NCI-H82 (cell line): Measurements from ENCODE around the gene MMP24.
"Not testable (repeated sequence)": the region's sequence is repeated elsewhere in the genome, so short reads cannot be mapped to it uniquely, and the experiment has no call there.

Experiments used
- DNase-seq: peaks from one replicate; lab custom pipeline; 2025; lab: John Stamatoyannopoulos, UW

Gene MMP24

DNA sequence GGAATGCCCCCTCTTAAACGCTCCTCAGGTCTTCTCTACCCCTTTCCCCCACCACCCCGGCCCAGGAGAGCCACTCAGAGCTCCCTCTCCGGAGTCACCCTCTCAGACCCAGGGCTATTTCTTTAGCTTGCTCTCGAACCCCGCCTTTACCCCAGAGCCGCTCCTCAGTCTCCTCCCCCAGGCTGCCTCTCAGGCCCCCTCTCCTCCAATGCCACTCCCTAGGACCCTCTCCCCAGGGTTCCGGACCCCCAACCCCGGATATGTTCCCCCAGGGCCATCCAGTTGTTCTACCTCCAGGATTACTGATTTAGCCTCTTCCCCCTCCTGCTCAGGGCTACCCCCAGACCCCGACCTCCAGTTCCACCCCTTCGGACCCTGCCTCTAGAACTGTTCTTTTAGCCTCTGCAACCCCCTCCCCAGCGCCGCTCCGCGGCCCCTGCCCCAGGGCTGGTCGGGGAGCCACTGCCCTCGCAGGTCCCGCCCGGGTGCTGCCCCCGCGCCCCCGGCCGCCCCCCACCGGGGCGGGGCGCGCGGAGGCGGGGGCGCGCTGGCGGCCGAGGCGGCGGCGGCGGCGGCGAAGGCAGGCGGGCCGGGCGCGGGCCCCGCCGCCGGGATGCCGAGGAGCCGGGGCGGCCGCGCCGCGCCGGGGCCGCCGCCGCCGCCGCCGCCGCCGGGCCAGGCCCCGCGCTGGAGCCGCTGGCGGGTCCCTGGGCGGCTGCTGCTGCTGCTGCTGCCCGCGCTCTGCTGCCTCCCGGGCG lies at the start of gene MMP24:
MMP24 (plus strand) TSS at position 565 of the 758 bp plus-strand sequence; CDS start at position 614, 49 bp downstream.
- DNase-seq: peak; percentile 60

- no peak for DNase-seq
These were observed 46.9 kb upstream of the MMP24 start for GRCh38 chr20:35179292-35180212.

- no peak for DNase-seq
These were observed 46.2 kb upstream of the MMP24 start for GRCh38 chr20:35180266-35180665.

DNA sequence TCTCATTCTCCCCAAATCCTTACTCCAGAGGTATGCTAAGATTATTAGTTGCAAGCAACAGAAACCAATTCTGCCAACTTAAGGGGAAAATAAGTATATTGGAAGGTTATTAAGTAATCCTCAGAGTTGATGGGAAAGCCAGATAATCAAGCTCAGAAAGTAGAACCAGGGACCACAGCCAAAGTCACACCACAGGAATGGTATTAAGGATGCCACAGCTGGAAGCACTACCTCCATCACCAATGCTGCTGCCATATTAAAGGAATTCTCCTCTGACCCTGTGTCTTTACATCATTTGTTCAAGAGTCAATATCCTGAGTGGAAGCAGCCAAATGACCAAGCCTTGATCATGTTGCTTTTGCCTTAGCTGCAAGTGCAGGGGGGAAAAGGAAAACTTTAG lies 44.8 kb upstream of the MMP24 start:
- no peak for DNase-seq

- DNase-seq: not testable (repeated sequence)
These were observed 39.7 kb upstream of the MMP24 start for GRCh38 chr20:35186691-35187289.

DNA sequence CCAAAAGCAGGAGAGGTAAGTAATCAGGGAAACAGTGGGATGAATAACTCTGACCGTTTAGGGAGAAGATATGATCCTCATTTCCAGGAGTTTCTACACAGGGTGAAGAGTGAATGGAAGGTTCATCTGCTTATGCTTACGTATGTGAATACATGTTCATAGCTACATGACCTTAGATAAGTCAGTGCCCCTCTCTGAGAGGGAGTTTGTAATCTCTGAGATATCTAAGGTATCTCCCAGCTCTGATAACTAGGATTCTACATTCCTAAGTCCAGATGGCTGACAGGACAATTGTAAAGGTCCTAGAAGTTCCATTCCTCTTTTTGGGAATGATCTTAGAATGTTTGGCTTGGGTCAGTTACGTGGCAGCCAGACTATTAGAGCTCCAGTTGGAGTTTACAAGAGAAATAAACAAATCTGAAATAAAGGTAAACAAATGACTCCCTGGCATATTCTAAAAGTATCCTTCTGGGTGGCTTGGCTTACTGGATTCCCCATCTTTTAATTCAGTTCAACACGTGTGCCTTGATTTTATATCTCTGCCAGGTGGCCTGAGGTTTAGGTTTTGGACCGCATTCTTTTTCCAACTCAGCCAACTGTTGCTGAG lies 38.8 kb upstream of the MMP24 start:
- no peak for DNase-seq

- DNase-seq: not testable (repeated sequence)
These were observed 37.3 kb upstream of the MMP24 start for GRCh38 chr20:35189223-35189622.

DNA sequence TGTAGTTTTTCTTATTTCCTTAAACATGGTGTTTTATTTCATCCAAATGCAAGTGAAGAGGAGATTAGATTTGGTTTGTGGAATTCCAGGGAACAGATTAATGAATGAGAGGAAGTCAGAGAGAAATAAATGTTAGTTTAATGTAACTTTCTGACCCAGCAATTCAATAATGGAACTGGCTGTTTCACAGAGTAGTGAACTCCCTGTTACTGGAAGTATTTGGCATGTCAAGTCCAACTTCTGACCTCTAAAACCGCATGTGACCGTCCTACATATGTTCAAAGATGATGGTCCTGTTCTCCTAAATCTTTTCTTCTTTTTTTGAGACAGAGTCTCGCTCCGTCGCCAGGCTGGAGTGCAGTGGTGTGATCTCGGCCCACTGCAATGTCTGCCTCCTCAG lies 35.9 kb upstream of the MMP24 start:
- no peak for DNase-seq

- peak; percentile 61 for DNase-seq
These were observed 34.9 kb upstream of the MMP24 start for GRCh38 chr20:35191419-35192117.

DNA sequence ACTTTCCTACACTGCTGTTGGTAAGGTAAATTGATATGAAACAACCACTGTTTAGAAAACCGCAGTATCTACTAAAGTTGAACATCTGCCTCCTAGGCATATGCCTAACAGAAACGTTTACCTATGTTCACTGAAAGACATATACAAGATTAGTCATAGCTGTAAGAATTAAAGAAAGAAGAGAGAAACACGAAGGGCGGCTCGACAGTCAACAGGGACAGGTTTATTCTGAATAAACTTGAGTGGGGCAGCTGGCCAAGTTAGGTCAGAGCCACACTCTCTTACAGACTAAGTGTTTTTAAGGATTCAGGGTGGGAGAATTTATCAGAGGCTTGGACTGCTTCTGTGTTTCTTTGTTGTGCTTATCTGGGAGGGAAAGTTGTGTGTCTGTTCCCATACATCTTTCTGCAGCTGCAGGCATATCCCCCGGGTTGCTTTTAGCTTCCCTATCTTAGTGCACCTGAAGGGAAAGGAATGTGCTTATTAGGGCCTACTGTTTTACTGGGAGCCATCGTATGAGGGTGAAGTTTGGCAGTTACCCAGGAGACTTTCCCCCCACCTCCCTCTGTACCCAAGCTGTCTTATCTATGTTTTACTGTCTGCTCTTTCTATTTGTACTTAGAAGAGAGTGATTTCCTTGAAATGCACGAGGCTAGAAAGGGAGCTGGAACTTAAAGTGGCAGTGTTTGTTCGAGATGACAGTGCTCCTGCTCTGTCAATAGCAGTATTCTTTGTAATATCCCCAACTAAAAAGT lies 34.2 kb upstream of the MMP24 start:
- DNase-seq: no peak

GRCh38 chr20:35193031-35193791 lies 33.3 kb upstream of the MMP24 start:
- DNase-seq: not testable (repeated sequence)

DNA sequence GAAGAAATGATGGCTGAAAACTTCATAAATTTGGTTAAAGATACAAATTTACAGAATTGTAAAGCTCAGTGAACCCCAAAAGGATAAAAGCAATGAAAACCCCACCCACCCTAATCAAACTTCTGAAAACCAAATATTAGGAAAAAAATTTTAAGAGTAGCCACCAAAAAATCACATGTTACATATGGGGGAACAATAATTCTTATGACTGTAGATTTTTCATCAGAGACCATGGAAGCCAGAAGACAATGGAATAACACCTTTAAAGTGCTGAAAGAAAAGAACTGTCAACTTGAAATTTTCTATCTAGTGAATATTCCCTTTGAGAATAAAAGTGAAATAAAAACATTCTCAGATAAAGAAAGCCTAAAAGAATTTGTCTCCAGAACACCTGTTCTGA lies 30.2 kb upstream of the MMP24 start:
- DNase-seq: no peak

DNA sequence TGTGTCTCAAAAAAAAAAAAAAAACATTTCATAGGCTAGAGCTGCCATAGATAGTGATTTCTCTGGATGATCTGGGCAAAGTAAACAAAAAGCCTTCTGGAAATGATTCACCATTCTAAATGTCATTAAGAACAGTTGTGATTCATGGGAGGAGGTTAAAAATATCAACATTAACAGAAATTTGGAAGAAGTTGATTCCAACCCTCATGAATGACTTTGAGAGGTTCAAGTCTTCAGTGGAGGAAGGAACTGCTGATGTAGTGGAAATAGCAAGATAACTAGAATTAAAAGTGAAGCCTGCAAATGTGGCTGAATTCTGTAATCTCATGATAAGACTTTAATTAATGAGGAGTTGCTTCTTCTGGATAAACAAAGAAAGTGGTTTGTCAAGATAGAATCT lies 26.8 kb upstream of the MMP24 start:
- DNase-seq: no peak

DNA sequence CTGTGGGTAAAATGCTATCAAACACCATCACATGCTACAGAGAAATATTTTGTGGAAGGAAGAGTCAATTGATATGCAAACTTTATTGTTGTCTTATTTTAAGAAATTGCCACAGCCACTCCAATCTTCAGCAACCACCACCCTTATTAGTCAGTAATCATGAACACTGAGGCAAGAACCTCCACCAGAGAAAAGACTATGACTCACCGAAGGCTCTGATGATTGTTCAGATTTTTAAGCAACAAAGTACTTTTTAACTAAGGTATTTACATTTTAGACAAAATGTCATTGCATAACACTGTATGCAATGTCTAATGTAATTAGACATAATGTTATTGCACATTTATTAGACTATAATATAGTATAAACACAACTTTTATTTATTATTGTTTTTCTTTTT lies 26.2 kb upstream of the MMP24 start:
- no peak for DNase-seq

- DNase-seq: not testable (repeated sequence)
These were observed 25.0 kb upstream of the MMP24 start for GRCh38 chr20:35201467-35201866.

DNA sequence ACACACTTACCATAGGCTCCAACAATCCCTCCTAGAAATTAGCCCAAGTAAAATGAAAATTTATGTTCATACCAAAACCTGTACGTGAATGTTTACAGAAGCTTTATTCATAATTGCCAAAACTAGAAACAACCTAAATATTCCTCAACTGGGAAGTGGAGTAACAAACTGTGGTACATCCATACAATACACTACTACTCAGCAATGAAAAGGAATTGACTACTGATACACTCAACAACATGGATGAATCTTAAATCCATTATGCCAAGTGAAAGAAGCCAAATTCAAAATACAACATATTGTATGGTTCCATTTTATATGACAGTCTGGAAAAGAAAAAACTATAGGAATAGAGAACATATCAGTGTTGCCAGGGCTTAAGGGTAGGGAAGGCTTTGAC lies 19.7 kb upstream of the MMP24 start:
- DNase-seq: no peak

GRCh38 chr20:35207950-35208611 lies 18.4 kb upstream of the MMP24 start:
- peak; percentile 91 for DNase-seq

GRCh38 chr20:35215066-35215956 lies 11.2 kb upstream of the MMP24 start:
- DNase-seq: no peak
